Measurements from ENCODE around the gene FIGNL1. TPM values are rescaled to one million over a fixed set of nuclear protein-coding genes. Genes with fewer than 3 reads are reported as not detected.

Gene FIGNL1
- total RNA-seq, 1 experiment from 2014 or later, result 13.8 TPM

GRCh38 chr7:50466815-50467585 is 16.9 kb upstream of the FIGNL1 start:
- no peak overlapping the region for H4K91ac ChIP-seq (ENCODE audit: insufficient read length, low read depth, low read length)
- H2AK5ac ChIP-seq (ENCODE audit: insufficient read length, low read length), result no peak overlapping the region
- no peak overlapping the region for H2BK12ac ChIP-seq (ENCODE audit: insufficient read length, low read depth, low read length)
- no peaks in the 10 kb centered on the region for H3K4me1 ChIP-seq (ENCODE audit: insufficient read depth, low read length)
- no peak overlapping the region for H3K9ac ChIP-seq (ENCODE audit: extremely low read depth, insufficient read length, low read length)
- Mint-ChIP-seq H3K4me1 (peaks cover 5 to 7% of the 10 kb centered on the region in 2 experiments; a peak in 3 of 4 replicates), H3K36me3 (ENCODE audit: insufficient read depth in 1 of 3, low read depth in 3 of 3) (no peaks in the 10 kb centered on the region; a peak in 2 of 7 replicates), H3K27ac (no peak overlapping the region), H3K27me3 (ENCODE audit: low read depth) (peaks cover 21% of the 10 kb centered on the region), H3K4me3 (no peak overlapping the region), H3K9me3 (peaks cover 0 to 3% of the 10 kb centered on the region in 2 experiments; a peak in 2 of 5 replicates)
- no peaks in the 10 kb centered on the region for H3K27me3 ChIP-seq (ENCODE audit: insufficient read depth, low read length)
- no peak overlapping the region for H2BK15ac ChIP-seq (ENCODE audit: low read depth, low read length)
- H4K5ac ChIP-seq (ENCODE audit: insufficient read length, low read depth, low read length), result no peak overlapping the region
- no peak overlapping the region for H3T11ph ChIP-seq (ENCODE audit: low read length)
- no peak overlapping the region for H3K4me2 ChIP-seq (ENCODE audit: insufficient read depth, insufficient read length, low read length)
- no peak overlapping the region for H2BK5ac ChIP-seq (ENCODE audit: insufficient read length, low read length)
- H3K14ac ChIP-seq (ENCODE audit: insufficient read depth, low read length), result no peak overlapping the region
- H3K23ac ChIP-seq (ENCODE audit: insufficient read length, low read depth, low read length), result no peak overlapping the region
- no peak for DNase-seq
- H3K9me3 ChIP-seq (ENCODE audit: control insufficient read depth, low read depth, low read length), result no peaks in the 10 kb centered on the region
- H3K79me2 ChIP-seq (ENCODE audit: insufficient read depth, low read length), result no peaks in the 10 kb centered on the region
- no peak overlapping the region for H2AFZ ChIP-seq (ENCODE audit: low read length)
- no peaks in the 10 kb centered on the region for H3K23me2 ChIP-seq (ENCODE audit: insufficient read length, low read depth, low read length, poor library complexity, severe bottlenecking)
- H3K79me1 ChIP-seq (ENCODE audit: insufficient read depth, low read depth, low read length, poor library complexity, severe bottlenecking), result no peaks in the 10 kb centered on the region
- no peak overlapping the region for H3K18ac ChIP-seq (ENCODE audit: insufficient read length, low read depth, low read length)
- WGBS (ENCODE audit: extremely low coverage, insufficient read length, low lambda C conversion rate), result no CpG with 5 or more reads among the region's 11 CpGs
- H3K4ac ChIP-seq (ENCODE audit: low read depth, low read length), result no peak overlapping the region
- H3K27ac ChIP-seq (ENCODE audit: insufficient read length, low read depth, low read length), result no peak overlapping the region
- TF ChIP-seq CTCF (conservative IDR thresholded peaks at IDR 0.05), result no peak
- H4K20me1 ChIP-seq (ENCODE audit: control insufficient read depth, insufficient read depth, insufficient read length), result no peaks in the 10 kb centered on the region
- no peak overlapping the region for H2BK120ac ChIP-seq (ENCODE audit: low read depth, low read length, poor library complexity, severe bottlenecking)
- H3K56ac ChIP-seq (ENCODE audit: insufficient read length, low read depth, low read length), result no peak overlapping the region
- no peak overlapping the region for H2BK20ac ChIP-seq (ENCODE audit: low read depth, low read length, poor library complexity, severe bottlenecking)
- H4K8ac ChIP-seq (replicated peaks; ENCODE audit: insufficient read length, low read depth, low read length), result no peak overlapping the region
